ENCODE data around the gene KCTD11.

KCTD11 gene

DNA sequence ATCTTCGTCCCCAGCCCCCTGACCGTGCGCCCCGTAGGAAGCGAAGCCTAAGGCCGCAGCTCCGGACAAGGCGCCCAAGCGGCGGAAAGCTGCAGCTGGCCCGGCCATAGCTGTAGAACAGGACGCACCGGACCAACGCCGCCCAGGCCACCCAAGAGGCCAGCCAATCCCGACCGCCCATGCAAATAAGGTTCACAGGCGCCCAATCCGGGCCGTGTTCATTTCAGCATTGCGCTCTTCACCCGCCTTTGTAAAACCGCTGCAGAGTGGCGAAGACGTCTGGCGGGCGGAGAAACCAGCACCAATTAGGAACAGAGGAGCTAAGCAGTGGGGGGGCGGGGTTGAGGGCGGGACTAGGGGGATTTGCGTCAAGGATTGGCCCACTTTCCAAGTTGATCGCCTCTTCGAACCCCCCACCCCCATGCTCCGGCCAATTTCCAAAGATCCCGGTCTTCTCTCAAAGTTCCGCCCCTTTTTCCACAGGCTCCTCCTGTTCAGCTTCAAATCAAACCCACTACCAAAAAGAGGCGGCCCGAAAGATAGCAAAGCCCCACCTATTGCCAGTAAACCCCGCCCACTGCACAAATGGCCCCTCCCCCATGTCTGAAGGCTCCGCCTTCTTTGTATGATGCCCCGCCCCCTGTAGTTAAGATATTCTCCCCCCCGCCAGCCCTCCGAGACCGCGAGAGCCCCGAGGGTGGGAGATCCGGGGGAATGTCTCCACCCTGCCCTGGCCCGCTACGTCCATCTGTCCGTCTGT is 52.2 kb downstream of the KCTD11 start, which contains the start of gene TMEM256:
TMEM256 (minus strand) TSS at position 121 of the 760 bp plus-strand sequence; CDS start at position 108, 13 bp downstream.
- DNase-seq = peak; percentile 93

Measured in right kidney (tissue), 1 donor.